ENCODE data around the gene RARB. TPM values are rescaled to one million over a fixed set of nuclear protein-coding genes. Genes with fewer than 3 reads are reported as not detected.

RARB gene
- total and polyA plus RNA-seq, 4 experiments from 2014 or later = 0.07 TPM; not detected in 3

GRCh38 chr3:25476639-25477038, 48.6 kb downstream of the RARB start:
- CTCF ChIA-PET (ENCODE audit: partially characterized antibody) = no interaction called here
- Histone ChIP-seq H3K4me1 (ENCODE audit: insufficient read depth, low read length) (no peaks in the 10 kb centered on the region), H3K9me3 (ENCODE audit: control insufficient read depth in 1 of 2, low read length in 2 of 2) (peaks cover 0 to 2% of the 10 kb centered on the region in 2 donors), H3K27me3 (ENCODE audit: insufficient read depth, low read length) (no peaks in the 10 kb centered on the region), H3K4me3 (ENCODE audit: low read length in 2 of 2) (no peak overlapping the region), H3K36me3 (ENCODE audit: insufficient read depth, low read length) (no peaks in the 10 kb centered on the region), H3K27ac (ENCODE audit: low read depth, low read length) (no peak overlapping the region)
- Mint-ChIP-seq H3K27ac (no peak overlapping the region), H3K4me1 (peaks cover 0 to 4% (median under 1%) of the 10 kb centered on the region in 4 donors), H3K4me3 (no peak overlapping the region), H3K27me3 (no peaks in the 10 kb centered on the region), H3K36me3 (no peaks in the 10 kb centered on the region), H3K9me3 (peaks cover 0 to 2% (median 0%) of the 10 kb centered on the region in 8 donors)
- intact Hi-C loops (cut with micrococcal nuclease) = no loop called here
- DNase-seq = no peak
- POLR2A ChIA-PET (ENCODE audit: partially characterized antibody) = no interaction called here

GRCh38 chr3:25478211-25478757, 50.2 kb downstream of the RARB start:
- no peak for DNase-seq
- Mint-ChIP-seq H3K9me3 (peaks cover 0 to 2% (median 0%) of the 10 kb centered on the region in 8 donors), H3K4me3 (no peak overlapping the region), H3K36me3 (no peaks in the 10 kb centered on the region), H3K27me3 (no peaks in the 10 kb centered on the region), H3K4me1 (no peaks in the 10 kb centered on the region), H3K27ac (no peak overlapping the region)
- intact Hi-C loops (cut with micrococcal nuclease) = no loop called here
- ChIA-PET CTCF (ENCODE audit: partially characterized antibody) (no interaction called here), POLR2A (ENCODE audit: partially characterized antibody) (no interaction called here)
- Histone ChIP-seq H3K36me3 (ENCODE audit: insufficient read depth, low read length) (no peaks in the 10 kb centered on the region), H3K27ac (ENCODE audit: low read depth, low read length) (no peak overlapping the region), H3K4me3 (ENCODE audit: low read length in 2 of 2) (no peak overlapping the region), H3K4me1 (ENCODE audit: insufficient read depth, low read length) (no peaks in the 10 kb centered on the region), H3K9me3 (ENCODE audit: control insufficient read depth in 1 of 2, low read length in 2 of 2) (peaks cover 0 to 2% of the 10 kb centered on the region in 2 donors), H3K27me3 (ENCODE audit: insufficient read depth, low read length) (no peaks in the 10 kb centered on the region)

- Mint-ChIP-seq H3K27me3 (no peaks in the 10 kb centered on the region), H3K4me1 (no peaks in the 10 kb centered on the region), H3K9me3 (peaks cover 0 to 2% (median 0%) of the 10 kb centered on the region in 8 donors), H3K36me3 (no peaks in the 10 kb centered on the region), H3K27ac (no peak overlapping the region), H3K4me3 (no peak overlapping the region)
- H3K4me3 ChIP-seq (ENCODE audit: low read length in 2 of 2) = no peak overlapping the region
- no peaks in the 10 kb centered on the region for H3K4me1 ChIP-seq (ENCODE audit: insufficient read depth, low read length)
- intact Hi-C loops (cut with micrococcal nuclease) = no loop called here
- CTCF ChIA-PET (ENCODE audit: partially characterized antibody) = no interaction called here
- H3K9me3 ChIP-seq (ENCODE audit: control insufficient read depth in 1 of 2, low read length in 2 of 2) = peaks cover 0 to 2% of the 10 kb centered on the region in 2 donors
- DNase-seq = no peak
- POLR2A ChIA-PET (ENCODE audit: partially characterized antibody) = no interaction called here
- no peaks in the 10 kb centered on the region for H3K36me3 ChIP-seq (ENCODE audit: insufficient read depth, low read length)
- no peak overlapping the region for H3K27ac ChIP-seq (ENCODE audit: low read depth, low read length)
- no peaks in the 10 kb centered on the region for H3K27me3 ChIP-seq (ENCODE audit: insufficient read depth, low read length)
Measured at GRCh38 chr3:25478964-25479726, 51.1 kb downstream of the RARB start.

DNA sequence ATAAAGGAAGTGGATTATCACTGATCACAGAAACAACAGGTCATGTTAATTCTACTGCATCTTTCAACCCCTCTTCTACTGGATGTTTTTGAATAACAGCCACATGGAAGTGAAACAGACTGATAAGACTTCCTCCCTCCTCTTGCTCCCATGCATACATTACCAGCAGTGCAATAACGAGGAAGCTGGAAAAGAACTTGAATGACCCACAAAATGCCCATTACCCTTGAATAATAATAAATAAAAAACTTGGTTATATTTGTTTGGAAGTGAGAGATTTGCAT, 51.6 kb downstream of the RARB start:
- DNase-seq = no peak
- Mint-ChIP-seq H3K9me3 (peaks cover 0 to 2% (median 0%) of the 10 kb centered on the region in 8 donors), H3K4me3 (no peak overlapping the region), H3K4me1 (no peaks in the 10 kb centered on the region), H3K36me3 (no peaks in the 10 kb centered on the region), H3K27ac (no peak overlapping the region), H3K27me3 (no peaks in the 10 kb centered on the region)
- H3K9me3 ChIP-seq (ENCODE audit: control insufficient read depth in 1 of 2, low read length in 2 of 2) = peaks cover 0 to 2% of the 10 kb centered on the region in 2 donors
- H3K36me3 ChIP-seq (ENCODE audit: insufficient read depth, low read length) = no peaks in the 10 kb centered on the region
- H3K4me3 ChIP-seq (ENCODE audit: low read length in 2 of 2) = no peak overlapping the region
- CTCF ChIA-PET (ENCODE audit: partially characterized antibody) = no interaction called here
- H3K4me1 ChIP-seq (ENCODE audit: insufficient read depth, low read length) = no peaks in the 10 kb centered on the region
- H3K27ac ChIP-seq (ENCODE audit: low read depth, low read length) = no peak overlapping the region
- H3K27me3 ChIP-seq (ENCODE audit: insufficient read depth, low read length) = no peaks in the 10 kb centered on the region
- intact Hi-C loops (cut with micrococcal nuclease) = no loop called here
- POLR2A ChIA-PET (ENCODE audit: partially characterized antibody) = no interaction called here

DNA sequence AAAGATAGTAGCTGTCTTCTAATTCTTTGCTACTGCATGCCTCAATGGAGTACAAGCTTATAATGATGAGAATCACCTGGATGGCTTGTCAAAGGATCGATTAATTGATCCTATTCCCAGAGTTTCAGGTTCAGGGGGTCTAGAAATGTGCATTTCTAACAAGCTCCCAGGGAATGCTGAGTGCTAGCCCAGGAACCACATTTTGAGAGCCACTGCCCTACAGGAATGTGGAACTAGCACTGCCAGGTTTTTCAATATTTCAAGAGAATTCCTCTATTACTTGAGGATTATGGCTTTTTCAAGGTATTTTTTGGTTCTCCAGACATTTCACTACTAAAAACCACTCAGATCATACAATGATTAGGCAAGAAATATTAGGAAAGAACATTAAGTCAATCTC, 52.7 kb downstream of the RARB start:
- H3K27ac Mint-ChIP-seq = no peak overlapping the region
- Histone ChIP-seq H3K9me3 (ENCODE audit: control insufficient read depth in 1 of 2, low read length in 2 of 2) (peaks cover 0 to 2% of the 10 kb centered on the region in 2 donors), H3K36me3 (ENCODE audit: insufficient read depth, low read length) (no peaks in the 10 kb centered on the region), H3K4me3 (ENCODE audit: low read length in 2 of 2) (no peak overlapping the region), H3K4me1 (ENCODE audit: insufficient read depth, low read length) (no peaks in the 10 kb centered on the region), H3K27me3 (ENCODE audit: insufficient read depth, low read length) (no peaks in the 10 kb centered on the region), H3K27ac (ENCODE audit: low read depth, low read length) (no peak overlapping the region)
- no peaks in the 10 kb centered on the region for H3K36me3 Mint-ChIP-seq
- intact Hi-C loops (cut with micrococcal nuclease) = no loop called here
- no peaks in the 10 kb centered on the region for H3K27me3 Mint-ChIP-seq
- H3K4me1 Mint-ChIP-seq = no peaks in the 10 kb centered on the region
- CTCF ChIA-PET (ENCODE audit: partially characterized antibody) = no interaction called here
- POLR2A ChIA-PET (ENCODE audit: partially characterized antibody) = no interaction called here
- no peak overlapping the region for H3K4me3 Mint-ChIP-seq
- no peaks in the 10 kb centered on the region for H3K9me3 Mint-ChIP-seq
- DNase-seq = no peak

DNA sequence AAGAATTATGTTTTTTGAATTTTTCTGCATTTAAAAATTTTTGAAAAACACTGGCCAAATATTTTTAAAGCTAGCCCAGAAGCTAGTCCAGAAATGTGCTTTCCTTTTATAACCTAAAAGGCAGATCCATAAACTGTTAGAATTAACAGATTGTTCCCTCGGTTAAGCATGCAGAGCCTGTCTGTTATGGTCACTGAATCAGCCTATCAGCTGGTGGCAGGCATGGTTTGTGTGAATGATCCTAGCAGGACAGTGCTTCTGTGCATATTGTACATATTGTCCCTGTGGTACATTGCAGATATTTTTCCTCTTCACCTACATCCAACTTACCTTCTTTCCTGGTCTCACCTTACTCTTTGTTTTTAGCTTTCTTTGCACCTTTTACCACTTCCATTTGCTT, 53.3 kb downstream of the RARB start:
- POLR2A ChIA-PET (ENCODE audit: partially characterized antibody) = no interaction called here
- Mint-ChIP-seq H3K27ac (peak overlapping the region in 1 of 7 donors; percentile 51), H3K27me3 (no peaks in the 10 kb centered on the region)

GRCh38 chr3:25483456-25483855, 55.4 kb downstream of the RARB start:
- Histone ChIP-seq H3K27ac (ENCODE audit: low read depth, low read length) (no peak overlapping the region), H3K4me1 (ENCODE audit: insufficient read depth, low read length) (no peaks in the 10 kb centered on the region), H3K36me3 (ENCODE audit: insufficient read depth, low read length) (no peaks in the 10 kb centered on the region), H3K9me3 (ENCODE audit: control insufficient read depth in 1 of 2, low read length in 2 of 2) (no peaks in the 10 kb centered on the region), H3K27me3 (ENCODE audit: insufficient read depth, low read length) (no peaks in the 10 kb centered on the region), H3K4me3 (ENCODE audit: low read length in 2 of 2) (no peak overlapping the region)
- no peaks in the 10 kb centered on the region for H3K27me3 Mint-ChIP-seq
- intact Hi-C loops (cut with micrococcal nuclease) = no loop called here
- no peak overlapping the region for H3K4me3 Mint-ChIP-seq
- CTCF ChIA-PET (ENCODE audit: partially characterized antibody) = no interaction called here
- no peak for DNase-seq
- POLR2A ChIA-PET (ENCODE audit: partially characterized antibody) = no interaction called here
- H3K4me1 Mint-ChIP-seq = no peaks in the 10 kb centered on the region
- H3K9me3 Mint-ChIP-seq = no peaks in the 10 kb centered on the region
- no peaks in the 10 kb centered on the region for H3K36me3 Mint-ChIP-seq
- H3K27ac Mint-ChIP-seq = no peak overlapping the region

More for the DNA sequence above, 53.3 kb downstream of the RARB start:
- CTCF ChIA-PET (ENCODE audit: partially characterized antibody) = no interaction called here
- DNase-seq = no peak
- H3K36me3 ChIP-seq (ENCODE audit: insufficient read depth, low read length) = no peaks in the 10 kb centered on the region
- H3K4me3 Mint-ChIP-seq = no peak overlapping the region
- no peak overlapping the region for H3K4me3 ChIP-seq (ENCODE audit: low read length in 2 of 2)
- H3K4me1 ChIP-seq (ENCODE audit: insufficient read depth, low read length) = no peaks in the 10 kb centered on the region
- no peaks in the 10 kb centered on the region for H3K27me3 ChIP-seq (ENCODE audit: insufficient read depth, low read length)
- H3K9me3 ChIP-seq (ENCODE audit: control insufficient read depth in 1 of 2, low read length in 2 of 2) = peaks cover 0 to 2% of the 10 kb centered on the region in 2 donors
- no peaks in the 10 kb centered on the region for H3K9me3 Mint-ChIP-seq
- H3K4me1 Mint-ChIP-seq = no peaks in the 10 kb centered on the region
- no peaks in the 10 kb centered on the region for H3K36me3 Mint-ChIP-seq
- intact Hi-C loops (cut with micrococcal nuclease) = no loop called here
- H3K27ac ChIP-seq (ENCODE audit: low read depth, low read length) = no peak overlapping the region

Measured in CD4-positive, alpha-beta memory T cell (primary cell).